SK-N-MC (cell line): Measurements from ENCODE around the gene KCNK10.

ENCODE experiments used
- EZH2 ChIP-seq: fragments of 200-600 bp; sonication (generic); IDR thresholded peaks from one replicate; pipeline ENCODE4 v1.6.1; 2017; ENCODE audit warnings: antibody characterized with exemption
- FOXP2 ChIP-seq: optimal IDR thresholded peaks from 2 replicates; pipeline ENCODE3; 2011; ENCODE audit warnings: mild to moderate bottlenecking, moderate library complexity; ENCODE audit not compliant: insufficient read depth; ENCODE audit errors: extremely low read length, control extremely low read depth
- POLR2AphosphoS5 ChIP-seq: IDR thresholded peaks from 2 replicates; pipeline ENCODE4 v1.6.1; 2012; ENCODE audit warnings: mild to moderate bottlenecking, low read depth, low read length, borderline replicate concordance

DNA sequence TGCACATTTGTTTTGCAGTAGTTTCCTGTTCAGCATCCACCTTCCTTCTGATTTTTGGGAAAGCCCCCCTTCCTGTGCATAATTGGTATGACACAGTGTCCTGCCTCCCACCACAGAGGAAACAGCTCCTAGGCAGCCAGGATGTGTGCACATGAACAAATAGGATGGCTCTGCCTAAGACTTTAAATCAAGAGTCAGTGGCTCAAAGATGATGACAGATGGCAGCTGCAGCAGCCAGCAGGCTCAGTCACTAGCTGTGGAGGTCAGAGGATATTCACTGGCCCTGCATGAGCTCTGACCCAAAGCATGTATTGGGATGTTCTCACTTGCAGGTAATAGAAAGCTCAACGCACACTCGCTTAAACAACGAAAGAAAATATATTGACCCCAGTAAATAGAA is 90.3 kb downstream of the KCNK10 start:
- no peak for TF ChIP-seq EZH2
- no peak for TF ChIP-seq POLR2AphosphoS5
- TF ChIP-seq FOXP2: no peak
